T-helper 1 cell (primary cell): ENCODE data around the gene APOBEC3F.
"Not testable (repeated sequence)": the region's sequence is repeated elsewhere in the genome, so short reads cannot be mapped to it uniquely, and the experiment has no call there.

Experiments used
- DNase-seq, 5 donors: peaks; one replicate each; pipeline ENCODE4 v3.0.0-alpha.2; 2012 to 2020
- total RNA-seq, 4 donors: gene quantifications; one replicate each; lab custom pipeline; 2026; lab: John Stamatoyannopoulos, UW

Gene APOBEC3F
- total RNA-seq = 6.8 to 15.4 (median 9.7) reads per million in 4 donors

GRCh38 chr22:39040538-39041296 is at the start of gene APOBEC3F:
APOBEC3F (plus strand) TSS chr22:39040864; CDS start chr22:39040961, 97 bp downstream.
- DNase-seq = peak; percentile 32 to 64 (median 57)

- DNase-seq = not testable (repeated sequence)
Observed at GRCh38 chr22:38992871-38993371, 47.7 kb upstream of the APOBEC3F start.

- no peak for DNase-seq
Observed at GRCh38 chr22:38996105-38996504, 44.6 kb upstream of the APOBEC3F start.

GRCh38 chr22:38997518-38997917 is 43.1 kb upstream of the APOBEC3F start:
- DNase-seq = no peak

- DNase-seq = peak; percentile 36 to 82 (median 59)
Observed at GRCh38 chr22:39003165-39003638, 37.5 kb upstream of the APOBEC3F start.

GRCh38 chr22:39007177-39007576 is 33.5 kb upstream of the APOBEC3F start:
- no peak for DNase-seq

- not testable (repeated sequence) for DNase-seq
Observed at GRCh38 chr22:39008271-39008850, 32.3 kb upstream of the APOBEC3F start.

GRCh38 chr22:39010946-39011345 is 29.7 kb upstream of the APOBEC3F start:
- DNase-seq = no peak

- no peak for DNase-seq
Observed at GRCh38 chr22:39012533-39013511, 27.8 kb upstream of the APOBEC3F start.

GRCh38 chr22:39013561-39013941 is 27.1 kb upstream of the APOBEC3F start:
- not testable (repeated sequence) for DNase-seq

- peak; percentile 36 to 91 (median 63) for DNase-seq
Observed at GRCh38 chr22:39013942-39014722, 26.5 kb upstream of the APOBEC3F start, which contains the start of gene APOBEC3C. APOBEC3C (plus strand) TSS chr22:39014257; CDS start chr22:39014363, 106 bp downstream.

GRCh38 chr22:39014723-39015121 is 25.9 kb upstream of the APOBEC3F start:
- DNase-seq = not testable (repeated sequence)

- DNase-seq = no peak
Observed at GRCh38 chr22:39016592-39016991, 24.1 kb upstream of the APOBEC3F start.

GRCh38 chr22:39017596-39018365 is 22.9 kb upstream of the APOBEC3F start:
- DNase-seq = no peak

GRCh38 chr22:39020021-39020651 is 20.5 kb upstream of the APOBEC3F start:
- not testable (repeated sequence) for DNase-seq

- DNase-seq = no peak
Observed at GRCh38 chr22:39021552-39022250, 19.0 kb upstream of the APOBEC3F start.

- peak in 1 of 5 donors; percentile 14 for DNase-seq
Observed at GRCh38 chr22:39024519-39025308, 15.9 kb upstream of the APOBEC3F start.

- DNase-seq = no peak
Observed at GRCh38 chr22:39026509-39027150, 14.0 kb upstream of the APOBEC3F start.
